ENCODE measurements around the gene SEC14L5. TPM values are rescaled to one million over a fixed set of nuclear protein-coding genes. Genes with fewer than 3 reads are reported as not detected.
A peak's percentile ranks its signal among the peaks of the same experiment; 100 is the strongest.
"Not testable (repeated sequence)": the region's sequence is repeated elsewhere in the genome, so short reads cannot be mapped to it uniquely, and the experiment has no call there.

Gene SEC14L5
- total RNA-seq, 2 experiments from 2014 or later: not detected

DNA sequence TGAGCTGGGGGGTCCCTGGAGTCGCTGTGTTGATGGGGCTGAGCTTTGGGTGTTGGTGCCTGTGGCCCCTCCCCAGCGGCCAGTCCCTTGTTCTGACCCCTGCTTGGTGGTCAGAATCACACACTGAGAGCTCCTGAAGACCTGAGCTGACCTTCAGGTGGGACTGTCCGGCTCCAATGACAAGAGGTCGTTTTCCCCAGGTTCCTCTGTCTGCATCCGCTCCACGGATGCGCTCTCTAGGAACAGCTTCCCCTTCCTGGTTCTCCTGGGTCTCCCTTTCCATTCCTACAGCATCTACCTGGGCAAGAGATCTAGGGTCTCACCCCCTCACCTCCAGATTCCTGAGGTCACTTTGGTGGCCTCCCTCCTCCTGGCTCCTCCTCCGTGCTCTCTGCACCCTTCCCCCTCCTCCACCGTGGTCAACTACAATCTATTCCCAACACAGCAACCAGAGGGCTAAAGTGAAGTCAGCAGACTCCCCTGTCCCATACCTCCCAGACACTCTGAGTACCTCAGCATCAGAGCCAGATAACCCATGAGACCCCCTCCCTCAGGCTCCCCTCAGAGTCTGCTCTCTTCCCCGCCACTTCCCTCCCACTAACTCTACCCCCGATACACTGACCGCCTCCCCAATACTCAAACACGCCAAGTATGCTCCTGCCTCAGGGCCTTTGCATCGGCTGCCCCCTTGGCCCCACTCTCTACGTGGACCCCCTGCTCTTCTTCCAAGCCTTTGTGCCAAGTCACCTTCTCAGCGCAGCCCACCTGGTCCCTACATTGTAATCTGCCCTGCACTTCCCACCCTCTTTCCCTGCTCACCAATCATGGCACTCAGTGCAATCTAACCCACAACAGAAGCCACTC, 9.0 kb upstream of the SEC14L5 start:
- Mint-ChIP-seq H3K4me3 (no peak overlapping the region), H3K27me3 (peaks cover 10% of the 10 kb centered on the region), H3K27ac (no peak overlapping the region), H3K36me3 (no peaks in the 10 kb centered on the region), H3K4me1 (no peaks in the 10 kb centered on the region), H3K9me3 (ENCODE audit: low read depth) (no peaks in the 10 kb centered on the region)
- DNase-seq: no peak
- CTCF ChIA-PET: no interaction called here
- ATAC-seq: no peak

DNA sequence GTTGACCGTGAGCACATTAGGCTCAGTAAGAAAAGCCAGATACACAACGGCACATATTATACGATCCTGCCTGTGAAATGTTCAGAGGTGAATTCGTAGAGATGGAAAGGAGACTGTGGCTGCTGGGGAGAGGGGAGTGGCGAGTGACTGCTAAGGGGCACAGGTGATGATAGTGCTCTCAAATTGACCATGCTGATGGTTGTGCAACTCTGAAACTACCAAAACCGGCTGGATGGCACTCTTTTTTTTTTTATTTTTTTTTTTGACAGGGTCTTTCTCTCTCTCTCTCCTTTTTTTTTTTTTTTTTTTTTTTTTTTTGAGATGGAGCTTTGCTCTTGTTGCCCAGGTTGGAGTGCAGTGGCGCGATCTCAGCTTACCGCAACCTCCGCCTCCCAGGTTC, 8.1 kb upstream of the SEC14L5 start:
- ATAC-seq (no peak), DNase-seq (no peak)
- CTCF ChIA-PET: no interaction called here
- Mint-ChIP-seq H3K27me3 (peaks cover 9% of the 10 kb centered on the region), H3K27ac (no peak overlapping the region), H3K4me1 (no peaks in the 10 kb centered on the region), H3K36me3 (no peaks in the 10 kb centered on the region), H3K4me3 (no peak overlapping the region), H3K9me3 (ENCODE audit: low read depth) (no peaks in the 10 kb centered on the region)

DNA sequence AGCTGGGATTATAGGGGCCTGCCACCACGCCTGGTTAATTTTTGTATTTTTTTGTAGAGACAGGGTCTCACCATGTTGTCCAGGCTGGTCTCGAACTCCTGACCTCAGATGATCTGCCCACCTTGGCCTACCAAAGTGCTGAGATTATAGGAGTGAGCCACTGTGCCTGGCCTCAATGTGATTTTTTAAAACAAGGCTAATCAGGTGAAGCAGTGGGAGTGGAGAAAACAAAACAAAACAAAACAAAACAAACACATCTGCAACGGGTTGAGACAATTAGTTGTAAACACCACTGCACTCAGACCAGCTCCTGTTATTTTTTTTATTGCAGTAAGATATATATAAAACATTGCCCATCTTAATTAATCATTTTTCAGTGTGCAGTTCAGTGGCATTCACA, 6.5 kb upstream of the SEC14L5 start:
- H3K4me3 Mint-ChIP-seq; ATAC-seq; H3K27ac Mint-ChIP-seq; H3K4me1 Mint-ChIP-seq; H3K9me3 Mint-ChIP-seq (ENCODE audit: low read depth); H3K36me3 Mint-ChIP-seq; DNase-seq: not testable (repeated sequence)
- peaks cover 15% of the 10 kb centered on the region for H3K27me3 Mint-ChIP-seq
- CTCF ChIA-PET: interaction anchor here (0.7 kb wide), 1 partner anchor 141 kb away, joined by 3 read pairs; no protein-coding TSS in a partner anchor

DNA sequence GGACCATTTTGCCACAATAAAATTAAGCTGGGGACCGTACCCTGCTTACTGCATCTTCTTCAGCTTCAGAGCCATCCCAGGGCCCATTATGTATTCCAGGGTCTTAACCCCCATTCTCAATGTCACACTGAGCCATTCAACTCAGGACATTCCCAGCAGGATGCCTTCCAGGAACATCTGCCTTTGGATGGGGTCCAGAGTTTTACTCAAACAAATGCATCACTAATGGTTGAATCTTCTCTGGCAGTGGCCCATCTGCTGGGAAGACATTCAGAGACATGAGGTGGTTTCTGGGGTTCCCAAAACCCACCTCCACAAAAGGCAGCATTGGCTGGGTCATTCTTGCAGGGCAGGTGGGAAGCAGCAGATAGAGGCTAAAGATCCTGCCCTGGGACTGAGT, 3.4 kb upstream of the SEC14L5 start:
- H3K27ac Mint-ChIP-seq: no peak overlapping the region
- H3K4me1 Mint-ChIP-seq: peaks cover 15% of the 10 kb centered on the region
- no peak overlapping the region for H3K4me3 Mint-ChIP-seq
- DNase-seq: no peak
- H3K36me3 Mint-ChIP-seq: no peaks in the 10 kb centered on the region
- no peaks in the 10 kb centered on the region for H3K9me3 Mint-ChIP-seq (ENCODE audit: low read depth)
- no peak for ATAC-seq
- CTCF ChIA-PET: interaction anchor here (2.4 kb wide), 1 partner anchor 13 kb away, joined by 6 read pairs; no protein-coding TSS in a partner anchor
- peaks cover 32% of the 10 kb centered on the region for H3K27me3 Mint-ChIP-seq

DNA sequence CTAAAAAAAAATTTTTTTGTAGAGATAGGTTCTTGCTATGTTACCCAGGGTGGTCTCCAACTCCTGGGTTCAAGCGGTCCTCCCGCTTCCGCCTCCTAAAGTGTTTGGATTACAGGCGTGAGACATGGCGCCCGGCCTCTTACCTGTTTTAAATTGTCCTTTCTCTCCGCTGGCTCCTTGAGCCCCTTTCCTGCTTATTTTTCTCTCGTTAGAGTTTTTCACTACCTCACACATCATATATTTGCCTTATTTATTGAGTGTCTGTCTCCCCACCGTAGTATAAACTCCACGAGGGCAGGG, 760 bp upstream of the SEC14L5 start:
- Mint-ChIP-seq H3K4me3 (peak overlapping the region; percentile 81), H3K36me3 (no peaks in the 10 kb centered on the region), H3K4me1 (peaks cover 15% of the 10 kb centered on the region), H3K9me3 (ENCODE audit: low read depth) (no peaks in the 10 kb centered on the region), H3K27ac (peak overlapping the region; percentile 59), H3K27me3 (peaks cover 39% of the 10 kb centered on the region)
- CTCF ChIA-PET: interaction anchor here (1.2 to 2.4 kb wide), 3 partner anchors 11 to 333 kb away, joined by 3 to 6 read pairs (median 6); partner anchors contain the start of gene MGRN1
- ATAC-seq (no peak), DNase-seq (no peak)

DNA sequence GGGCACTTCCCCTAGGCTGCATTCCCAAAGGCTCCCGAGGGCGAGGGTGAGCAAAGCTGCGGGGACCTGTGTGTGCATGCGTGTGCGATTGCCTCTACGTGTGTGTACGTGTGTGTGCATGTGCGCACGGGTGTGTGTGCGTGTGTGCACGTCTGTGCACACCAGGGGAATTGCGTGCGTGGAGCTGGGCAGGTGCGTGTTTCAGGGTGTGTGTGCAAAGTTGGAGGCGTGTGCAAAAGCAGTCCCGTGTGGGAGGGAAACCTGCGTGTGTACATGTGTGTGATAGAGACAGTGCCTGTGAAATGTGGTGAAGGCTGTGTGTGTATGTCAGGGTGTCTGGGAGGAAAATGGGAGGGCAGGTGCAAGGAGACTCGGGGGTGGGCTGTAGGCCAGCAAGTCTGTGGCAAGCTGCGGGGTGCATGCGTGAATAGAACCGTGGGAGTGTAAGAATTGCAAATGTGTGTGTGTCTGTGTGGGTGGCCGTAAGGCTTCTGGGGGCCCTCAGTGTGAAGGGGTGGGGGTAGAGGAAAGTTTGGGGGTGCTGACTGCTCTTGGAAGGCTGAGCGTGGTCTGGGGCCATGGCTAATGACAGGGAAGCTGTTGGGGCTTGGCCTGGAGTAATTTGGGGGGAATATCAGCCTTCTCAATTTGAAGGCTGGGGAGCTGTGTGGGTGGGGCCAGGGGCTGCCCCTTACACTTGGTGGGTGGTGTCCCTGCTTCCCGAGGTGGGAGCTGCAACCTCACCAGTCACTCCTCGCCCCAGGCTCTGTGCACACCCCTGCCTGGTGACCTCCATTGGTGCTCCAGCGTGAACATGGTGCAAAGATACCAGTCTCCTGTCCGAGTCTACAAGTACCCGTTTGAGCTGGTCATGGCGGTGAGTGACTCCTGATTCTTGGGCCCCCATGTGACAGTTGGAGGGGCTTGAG, 644 bp downstream of the SEC14L5 start:
- H3K9me3 Mint-ChIP-seq (ENCODE audit: low read depth): no peaks in the 10 kb centered on the region
- H3K36me3 Mint-ChIP-seq: no peaks in the 10 kb centered on the region
- peaks cover 34% of the 10 kb centered on the region for H3K27me3 Mint-ChIP-seq
- H3K27ac Mint-ChIP-seq: no peak overlapping the region
- ATAC-seq: no peak
- H3K4me3 Mint-ChIP-seq: no peak overlapping the region
- H3K4me1 Mint-ChIP-seq: peaks cover 15% of the 10 kb centered on the region
- no peak for DNase-seq
- CTCF ChIA-PET: no interaction called here

DNA sequence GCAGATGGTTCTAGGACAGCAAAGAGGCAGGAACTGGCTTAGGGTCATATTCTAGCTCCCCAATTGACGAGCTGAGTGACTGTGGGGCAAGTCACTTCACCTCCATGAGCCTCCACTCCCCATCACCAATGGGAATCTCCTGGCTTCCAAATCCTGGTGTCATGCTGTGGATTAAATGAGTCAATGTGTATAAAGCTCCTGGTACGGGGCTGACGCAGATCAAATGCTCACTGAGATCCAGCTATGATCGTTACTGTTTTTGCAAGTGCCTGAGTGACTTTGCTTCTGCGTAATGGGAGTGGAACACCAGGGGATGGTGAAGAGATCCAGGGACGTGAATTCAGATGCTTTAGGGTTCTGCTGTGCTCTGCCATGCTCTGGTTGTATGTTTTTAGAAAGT, 2.4 kb downstream of the SEC14L5 start:
- DNase-seq: no peak
- no peak for ATAC-seq
- Mint-ChIP-seq H3K36me3 (no peaks in the 10 kb centered on the region), H3K27me3 (peaks cover 33% of the 10 kb centered on the region), H3K4me1 (peaks cover 15% of the 10 kb centered on the region), H3K27ac (no peak overlapping the region), H3K9me3 (ENCODE audit: low read depth) (no peaks in the 10 kb centered on the region), H3K4me3 (no peak overlapping the region)
- CTCF ChIA-PET: interaction anchor here (0.7 kb wide), 1 partner anchor 9 kb away, joined by 3 read pairs; no protein-coding TSS in a partner anchor

DNA sequence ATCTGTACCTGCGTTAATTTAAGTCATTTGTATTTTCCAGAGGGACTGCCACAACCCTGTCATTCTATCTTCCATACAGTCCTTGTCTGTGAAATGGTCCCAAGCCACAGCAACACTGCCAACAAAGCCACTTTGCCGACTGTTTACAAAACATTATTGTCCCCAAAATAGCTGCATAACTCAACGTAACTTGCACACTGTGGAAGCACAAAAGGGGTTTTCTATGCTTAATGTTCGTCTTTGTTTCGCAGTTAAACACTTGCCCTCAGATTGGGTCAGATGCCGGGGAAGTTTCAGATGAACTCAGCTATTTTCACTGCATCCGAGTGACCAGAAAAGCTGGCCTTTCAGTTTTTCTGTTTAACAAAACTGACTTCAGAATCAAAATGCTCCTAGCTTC, 4.6 kb downstream of the SEC14L5 start:
- ATAC-seq: no peak
- CTCF ChIA-PET: no interaction called here

DNA sequence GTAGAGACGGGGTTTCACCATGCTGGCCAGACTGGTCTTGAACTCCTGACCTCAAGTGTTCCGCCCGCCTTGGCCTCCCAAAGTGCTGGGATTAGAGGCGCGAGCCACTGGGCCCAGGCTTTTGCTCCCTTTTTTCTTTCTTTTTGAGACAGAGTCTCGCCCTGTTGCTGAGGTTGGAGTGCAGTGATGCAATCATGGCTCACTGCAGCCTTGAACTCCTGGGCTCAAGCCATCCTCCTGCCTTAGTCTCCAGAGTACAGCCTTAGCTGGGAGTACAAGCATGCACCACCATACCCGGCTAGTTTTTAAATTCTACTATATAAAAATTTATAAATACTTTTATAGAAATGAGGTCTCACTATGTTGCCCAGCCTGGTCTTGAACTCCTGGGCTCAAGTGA, 5.4 kb downstream of the SEC14L5 start:
- H3K9me3 Mint-ChIP-seq (ENCODE audit: low read depth); H3K27ac Mint-ChIP-seq; H3K4me3 Mint-ChIP-seq; ATAC-seq; DNase-seq; CTCF ChIA-PET; H3K36me3 Mint-ChIP-seq; H3K4me1 Mint-ChIP-seq: not testable (repeated sequence)
- H3K27me3 Mint-ChIP-seq: peaks cover 18% of the 10 kb centered on the region

More for the DNA sequence above, 4.6 kb downstream of the SEC14L5 start:
- no peaks in the 10 kb centered on the region for H3K36me3 Mint-ChIP-seq
- DNase-seq: no peak
- H3K9me3 Mint-ChIP-seq (ENCODE audit: low read depth): no peaks in the 10 kb centered on the region
- H3K4me1 Mint-ChIP-seq: peaks cover 6% of the 10 kb centered on the region
- H3K27ac Mint-ChIP-seq: no peak overlapping the region
- H3K27me3 Mint-ChIP-seq: peaks cover 21% of the 10 kb centered on the region
- H3K4me3 Mint-ChIP-seq: no peak overlapping the region

DNA sequence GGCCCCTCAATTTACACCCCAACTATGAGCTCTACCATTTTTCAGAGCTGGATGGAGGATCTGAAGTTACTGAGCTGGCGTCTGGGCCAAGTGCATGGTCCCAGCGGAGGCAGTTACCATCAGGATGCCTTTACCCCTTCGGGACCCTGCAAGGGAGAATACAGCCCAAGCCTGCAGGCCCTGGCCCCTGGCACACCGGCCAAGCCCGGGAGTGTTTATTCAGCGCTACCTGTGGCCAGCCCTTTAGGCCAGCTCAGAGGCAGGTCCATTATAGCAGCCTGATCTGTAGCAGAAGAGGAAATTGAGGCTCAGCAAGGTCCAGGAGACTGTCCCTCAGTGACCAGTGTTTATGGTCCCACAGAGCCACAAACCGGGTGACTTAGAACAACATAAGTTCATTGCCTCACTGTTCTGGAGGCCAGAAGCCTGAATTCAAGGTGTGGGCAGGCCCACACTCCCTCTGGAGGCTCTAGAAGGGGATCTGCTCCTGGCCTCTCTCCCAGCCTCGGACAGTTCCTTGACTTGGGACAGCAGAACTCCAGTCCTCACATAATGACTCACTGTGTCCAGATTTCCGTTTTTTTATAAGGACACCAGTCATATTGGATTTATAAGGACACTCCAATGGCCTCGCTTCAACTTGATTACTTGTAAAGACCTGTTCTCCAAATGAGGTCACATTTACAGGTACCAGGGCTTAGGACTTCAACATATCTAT, 8.8 kb downstream of the SEC14L5 start:
- H3K27ac Mint-ChIP-seq: no peak overlapping the region
- CTCF ChIA-PET: interaction anchor here (0.7 to 1.6 kb wide), 2 partner anchors 11 to 143 kb away, joined by 4 to 6 read pairs; no protein-coding TSS in a partner anchor
- no peak for ATAC-seq
- H3K4me3 Mint-ChIP-seq: no peak overlapping the region
- H3K9me3 Mint-ChIP-seq (ENCODE audit: low read depth): peaks cover 4% of the 10 kb centered on the region
- H3K27me3 Mint-ChIP-seq: peaks cover 3% of the 10 kb centered on the region
- no peaks in the 10 kb centered on the region for H3K4me1 Mint-ChIP-seq
- DNase-seq: no peak
- peaks cover 5% of the 10 kb centered on the region for H3K36me3 Mint-ChIP-seq

DNA sequence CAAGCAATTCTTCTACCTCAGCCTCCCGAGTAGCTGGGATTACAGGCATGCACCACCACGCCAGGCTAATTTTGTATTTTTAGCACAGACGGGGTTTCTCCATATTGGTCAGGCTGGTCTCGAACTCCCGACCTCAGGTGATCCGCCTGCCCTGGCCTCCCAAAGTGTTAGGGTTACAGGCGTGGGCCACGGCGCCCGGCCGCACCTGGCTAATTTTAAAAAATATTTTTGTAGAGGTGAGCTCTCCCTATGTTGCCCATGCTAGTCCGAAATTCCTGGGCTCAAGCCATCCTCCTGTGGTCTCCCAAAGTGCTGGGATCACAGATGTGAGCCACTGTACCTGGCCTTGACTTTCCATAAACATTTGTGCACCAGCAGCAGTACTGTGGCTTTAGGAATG, 10.1 kb downstream of the SEC14L5 start:
- CTCF ChIA-PET: interaction anchor here (1.6 kb wide), 1 partner anchor 12 kb away, joined by 6 read pairs; no protein-coding TSS in a partner anchor
- Mint-ChIP-seq H3K36me3 (peaks cover 14% of the 10 kb centered on the region), H3K4me1 (peaks cover 11% of the 10 kb centered on the region), H3K9me3 (ENCODE audit: low read depth) (peaks cover 10% of the 10 kb centered on the region)
- not testable (repeated sequence) for H3K27ac Mint-ChIP-seq, ATAC-seq, DNase-seq, H3K27me3 Mint-ChIP-seq, H3K4me3 Mint-ChIP-seq

DNA sequence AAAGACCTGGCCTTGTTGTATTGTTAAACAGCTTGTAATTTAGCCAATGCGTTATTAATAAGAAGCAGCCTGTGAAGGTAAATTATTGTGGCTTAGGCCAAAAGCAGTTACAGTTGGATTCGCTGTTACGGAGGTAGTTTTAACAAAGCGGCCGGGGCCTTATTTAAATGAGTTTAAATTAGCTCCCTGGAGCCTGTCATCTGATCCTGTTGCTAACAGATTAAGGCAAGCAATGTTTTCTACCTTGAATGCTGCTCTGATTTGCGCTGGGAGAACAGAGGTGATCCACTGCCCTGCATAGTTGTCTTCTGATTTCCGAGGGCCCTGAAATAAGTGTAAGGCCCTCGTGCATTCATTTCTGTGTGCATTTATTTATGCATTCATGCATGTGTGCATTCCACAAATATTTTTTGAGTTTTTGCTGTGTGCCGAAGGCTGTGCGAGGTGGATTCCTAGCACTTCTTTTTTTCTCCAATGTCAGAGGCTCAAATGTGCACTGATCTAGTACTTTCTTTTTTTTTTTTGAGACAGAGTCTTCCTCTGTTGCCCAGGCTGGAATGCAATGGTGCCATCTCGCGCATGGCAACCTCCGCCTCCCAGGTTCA, 10.9 kb downstream of the SEC14L5 start:
- CTCF ChIA-PET: interaction anchor here (0.7 to 1.6 kb wide), 3 partner anchors 9 to 13 kb away, joined by 3 to 6 read pairs (median 3); no protein-coding TSS in a partner anchor
- peaks cover 17% of the 10 kb centered on the region for H3K4me1 Mint-ChIP-seq
- no peak overlapping the region for H3K27ac Mint-ChIP-seq
- H3K27me3 Mint-ChIP-seq: peaks cover 3% of the 10 kb centered on the region
- DNase-seq (no peak), ATAC-seq (no peak)
- H3K9me3 Mint-ChIP-seq (ENCODE audit: low read depth): peaks cover 10% of the 10 kb centered on the region
- H3K4me3 Mint-ChIP-seq: no peak overlapping the region
- peaks cover 14% of the 10 kb centered on the region for H3K36me3 Mint-ChIP-seq

Measured in activated CD8-positive, alpha-beta memory T cell treated with anti-CD3 and anti-CD28 coated beads, Interleukin-2, amount 10 ng/mL, durations not matched to agents 7 days and 5 days (primary cell).